Neutrophil (primary cell): ENCODE results near the gene TACC2.

ENCODE experiments used
- H3K27ac ChIP-seq: fragments of 200-600 bp; sonication (generic); 2 replicates; pipeline ENCODE4 v1.5.1; 2016; ENCODE audit warnings: mild to moderate bottlenecking, moderate library complexity
- H3K27me3 ChIP-seq: fragments of 200-600 bp; sonication (generic); 2 replicates; pipeline ENCODE4 v1.6.0; 2016; ENCODE audit warnings: mild to moderate bottlenecking
- H3K36me3 ChIP-seq: fragments of 200-600 bp; sonication (generic); 2 replicates; pipeline ENCODE4 v1.5.1; 2017
- H3K4me1 ChIP-seq, 2 experiments: fragments of 200-600 bp in 1 of 2; sonication (generic) in 1 of 2; 1 replicate in 1 of 2; 2 replicates in 1 of 2; pipeline versions ENCODE4 v1.5.1 to v1.6.1; 2013 to 2016; ENCODE audit warnings: low read depth in 1 of 2, low read length in 1 of 2, mild to moderate bottlenecking in 1 of 2, moderate library complexity in 1 of 2; ENCODE audit not compliant: control insufficient read depth in 1 of 2, insufficient read depth in 1 of 2
- H3K4me3 ChIP-seq, 2 experiments: fragments of 200-600 bp in 1 of 2; sonication (generic) in 1 of 2; 1 replicate in 1 of 2; 2 replicates in 1 of 2; pipeline ENCODE4 v1.5.1; 2013 to 2016; ENCODE audit warnings: low read depth in 1 of 2, low read length in 1 of 2, mild to moderate bottlenecking in 1 of 2, moderate library complexity in 1 of 2
- H3K9me3 ChIP-seq: fragments of 200-600 bp; sonication (generic); 2 replicates; pipeline ENCODE4 v1.5.1; 2016
- TF ChIP-seq, protein P1 (sequence below): fragments of 200-600 bp; sonication (generic); IDR thresholded peaks from 2 replicates; pipeline ENCODE4 v1.5.1; 2016; ENCODE audit warnings: antibody characterized with exemption

Gene TACC2

DNA sequence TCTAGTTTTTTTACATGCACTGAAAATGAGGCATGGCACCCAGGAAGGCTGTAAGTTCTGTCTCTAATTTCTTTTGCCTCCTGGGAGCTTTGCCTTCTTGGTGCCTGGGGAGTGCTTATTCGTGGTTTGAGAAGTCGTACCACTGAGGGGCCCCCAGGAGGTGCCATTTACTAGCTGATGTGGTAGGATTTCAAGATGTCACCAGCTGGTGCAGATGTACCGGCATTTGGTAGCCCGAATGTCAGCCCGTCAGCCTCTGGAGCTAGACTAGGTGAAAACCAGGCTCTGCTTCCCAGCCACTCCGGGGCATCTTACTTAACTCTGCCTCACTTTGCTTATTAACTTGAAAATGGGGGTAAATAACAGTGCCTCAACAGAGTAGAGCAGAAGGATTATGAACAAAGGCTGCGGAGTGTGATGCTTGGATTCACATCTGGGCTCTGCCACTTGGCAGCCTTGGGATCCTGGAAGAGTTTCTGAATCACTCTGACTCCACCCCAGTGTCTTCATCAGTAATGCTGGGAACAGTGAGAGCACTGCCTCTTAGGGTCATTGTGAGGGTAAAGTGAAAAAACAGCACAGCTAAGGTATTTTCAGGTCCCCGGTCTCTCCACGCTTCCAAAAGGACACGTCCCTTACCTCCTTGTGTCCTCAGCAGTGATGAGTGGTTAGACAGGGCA is 250.8 kb downstream of the TACC2 start:
- no peaks in the 10 kb centered on the region for H3K4me1 ChIP-seq
- H3K27ac ChIP-seq: no peak overlapping the region
- TF ChIP-seq, protein P1, sequence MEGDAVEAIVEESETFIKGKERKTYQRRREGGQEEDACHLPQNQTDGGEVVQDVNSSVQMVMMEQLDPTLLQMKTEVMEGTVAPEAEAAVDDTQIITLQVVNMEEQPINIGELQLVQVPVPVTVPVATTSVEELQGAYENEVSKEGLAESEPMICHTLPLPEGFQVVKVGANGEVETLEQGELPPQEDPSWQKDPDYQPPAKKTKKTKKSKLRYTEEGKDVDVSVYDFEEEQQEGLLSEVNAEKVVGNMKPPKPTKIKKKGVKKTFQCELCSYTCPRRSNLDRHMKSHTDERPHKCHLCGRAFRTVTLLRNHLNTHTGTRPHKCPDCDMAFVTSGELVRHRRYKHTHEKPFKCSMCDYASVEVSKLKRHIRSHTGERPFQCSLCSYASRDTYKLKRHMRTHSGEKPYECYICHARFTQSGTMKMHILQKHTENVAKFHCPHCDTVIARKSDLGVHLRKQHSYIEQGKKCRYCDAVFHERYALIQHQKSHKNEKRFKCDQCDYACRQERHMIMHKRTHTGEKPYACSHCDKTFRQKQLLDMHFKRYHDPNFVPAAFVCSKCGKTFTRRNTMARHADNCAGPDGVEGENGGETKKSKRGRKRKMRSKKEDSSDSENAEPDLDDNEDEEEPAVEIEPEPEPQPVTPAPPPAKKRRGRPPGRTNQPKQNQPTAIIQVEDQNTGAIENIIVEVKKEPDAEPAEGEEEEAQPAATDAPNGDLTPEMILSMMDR: no peak
- H3K4me3 ChIP-seq: no peak overlapping the region
- no peaks in the 10 kb centered on the region for H3K9me3 ChIP-seq
- H3K27me3 ChIP-seq: peaks cover 1% of the 10 kb centered on the region
- no peaks in the 10 kb centered on the region for H3K36me3 ChIP-seq

GRCh38 chr10:122240401-122240800 is 251.4 kb downstream of the TACC2 start:
- H3K9me3 ChIP-seq: no peaks in the 10 kb centered on the region
- H3K4me3 ChIP-seq: no peak overlapping the region
- no peaks in the 10 kb centered on the region for H3K36me3 ChIP-seq
- H3K27me3 ChIP-seq: peaks cover 8% of the 10 kb centered on the region
- TF ChIP-seq, protein P1: no peak
- no peaks in the 10 kb centered on the region for H3K4me1 ChIP-seq
- H3K27ac ChIP-seq: no peak overlapping the region

GRCh38 chr10:122241836-122242235 is 252.9 kb downstream of the TACC2 start:
- H3K36me3 ChIP-seq: no peaks in the 10 kb centered on the region
- H3K4me1 ChIP-seq: no peaks in the 10 kb centered on the region
- no peak overlapping the region for H3K27ac ChIP-seq
- TF ChIP-seq, protein P1: no peak
- peaks cover 10% of the 10 kb centered on the region for H3K27me3 ChIP-seq
- H3K9me3 ChIP-seq: no peaks in the 10 kb centered on the region
- no peak overlapping the region for H3K4me3 ChIP-seq

DNA sequence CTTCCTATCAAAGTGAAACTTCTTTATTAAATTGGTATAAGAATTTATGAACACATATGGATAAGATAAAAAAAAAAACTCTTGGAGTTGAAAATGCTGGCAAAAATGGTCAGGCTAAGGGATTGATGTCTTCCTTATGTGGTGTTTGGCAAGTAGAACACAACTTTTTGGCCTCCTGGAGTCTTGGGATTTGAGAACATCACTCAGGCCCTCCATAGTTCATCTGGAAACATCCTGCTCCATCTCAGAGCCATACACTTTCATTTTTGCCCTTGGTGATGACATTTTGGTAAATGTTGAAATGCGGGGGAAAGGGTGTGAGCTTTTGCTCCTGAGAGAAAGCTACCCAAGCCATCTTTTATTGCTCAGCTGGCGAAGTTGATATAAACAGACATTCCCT is 254.6 kb downstream of the TACC2 start:
- peaks cover 10% of the 10 kb centered on the region for H3K27me3 ChIP-seq
- no peak overlapping the region for H3K27ac ChIP-seq
- H3K36me3 ChIP-seq: no peaks in the 10 kb centered on the region
- TF ChIP-seq, protein P1: no peak
- no peaks in the 10 kb centered on the region for H3K9me3 ChIP-seq
- no peak overlapping the region for H3K4me3 ChIP-seq
- H3K4me1 ChIP-seq: no peaks in the 10 kb centered on the region

GRCh38 chr10:122244001-122244975 is 255.3 kb downstream of the TACC2 start:
- H3K36me3 ChIP-seq: no peaks in the 10 kb centered on the region
- H3K27me3 ChIP-seq: peaks cover 10% of the 10 kb centered on the region
- TF ChIP-seq, protein P1: no peak
- no peak overlapping the region for H3K4me3 ChIP-seq
- H3K9me3 ChIP-seq: no peaks in the 10 kb centered on the region
- no peaks in the 10 kb centered on the region for H3K4me1 ChIP-seq
- H3K27ac ChIP-seq: no peak overlapping the region
